Gastroesophageal sphincter (tissue), 4 donors: Measurements from ENCODE around the gene POLN. TPM values are rescaled to one million over a fixed set of nuclear protein-coding genes. Genes with fewer than 3 reads are reported as not detected.
A peak's percentile ranks its signal among the peaks of the same experiment; 100 is the strongest.

Experiments
- ATAC-seq: fragments of 150-250 bp; one replicate; pipeline ENCODE4 v1.9.1; 2016; ENCODE audit warnings: mild to moderate bottlenecking, moderate library complexity
- H3K27ac ChIP-seq, 4 donors: fragments of 200-600 bp; sonication (generic) in 3 of 4; 1 replicate in 3 of 4; 2 replicates in 1 of 4; pipeline ENCODE4 v1.5.1; 2016 to 2019
- H3K27me3 ChIP-seq: fragments of 200-600 bp; sonication (generic); one replicate; pipeline ENCODE4 v1.5.1; 2019
- H3K36me3 ChIP-seq, 2 donors: fragments of 200-600 bp; sonication (generic); one replicate each; pipeline ENCODE4 v1.5.1; 2019; ENCODE audit warnings: control low read depth in 1 of 2
- H3K4me1 ChIP-seq, 3 donors: fragments of 200-600 bp; sonication (generic); 1 replicate in 2 of 3; 2 replicates in 1 of 3; pipeline ENCODE4 v1.5.1; 2016 to 2019; ENCODE audit warnings: control low read depth in 2 of 3
- H3K4me3 ChIP-seq, 2 donors: fragments of 200-600 bp; sonication (generic); one replicate each; pipeline ENCODE4 v1.5.1; 2019; ENCODE audit warnings: mild to moderate bottlenecking in 1 of 2, moderate library complexity in 1 of 2
- H3K9me3 ChIP-seq, 3 donors: fragments of 200-600 bp; sonication (generic); one replicate each; pipeline ENCODE4 v1.5.1; 2017 to 2019; ENCODE audit warnings: control low read depth in 2 of 3
- EP300 ChIP-seq: sonication (generic); formaldehyde crosslinking; IDR thresholded peaks from one replicate; pipeline ENCODE4 v1.6.1; 2017; ENCODE audit warnings: antibody characterized with exemption, mild to moderate bottlenecking
- POLR2A ChIP-seq, 2 donors: fragments of 450-650 bp; IDR thresholded peaks; one replicate each; pipeline ENCODE4 v1.6.1; 2017; ENCODE audit warnings: antibody characterized with exemption in 2 of 2, mild to moderate bottlenecking in 2 of 2, moderate library complexity in 1 of 2
- POLR2AphosphoS5 ChIP-seq: sonication (generic); formaldehyde crosslinking; IDR thresholded peaks from one replicate; pipeline ENCODE4 v1.6.1; 2017; ENCODE audit warnings: antibody characterized with exemption
- WGBS, 2 donors: methylation state at CpG; one replicate each; pipeline ENCODE4 v1.1.5; 2018; ENCODE audit warnings: low coverage in 1 of 2; 5-methylcytosine and 5-hydroxymethylcytosine counted together
- total RNA-seq, 4 donors: library from RNA; depleted of rRNA; stranded (reverse); fragments of >200 nt; gene quantifications; one replicate each; pipeline ENCODE4 v1.1.0, GENCODE V29; 2016
- TF ChIP-seq, protein P1 (sequence below), 4 experiments: fragments of 200-600 bp in 2 of 4; fragments of 450-650 bp in 2 of 4; sonication (generic) in 1 of 4; IDR thresholded peaks; one replicate each; pipeline ENCODE4 v1.5.1; 2017 to 2019; ENCODE audit warnings: antibody characterized with exemption in 4 of 4, mild to moderate bottlenecking in 2 of 4, moderate library complexity in 2 of 4

POLN gene
- 1 to 10 TPM; 1.5 to 4.6 (median 2.6) TPM for total RNA-seq

DNA sequence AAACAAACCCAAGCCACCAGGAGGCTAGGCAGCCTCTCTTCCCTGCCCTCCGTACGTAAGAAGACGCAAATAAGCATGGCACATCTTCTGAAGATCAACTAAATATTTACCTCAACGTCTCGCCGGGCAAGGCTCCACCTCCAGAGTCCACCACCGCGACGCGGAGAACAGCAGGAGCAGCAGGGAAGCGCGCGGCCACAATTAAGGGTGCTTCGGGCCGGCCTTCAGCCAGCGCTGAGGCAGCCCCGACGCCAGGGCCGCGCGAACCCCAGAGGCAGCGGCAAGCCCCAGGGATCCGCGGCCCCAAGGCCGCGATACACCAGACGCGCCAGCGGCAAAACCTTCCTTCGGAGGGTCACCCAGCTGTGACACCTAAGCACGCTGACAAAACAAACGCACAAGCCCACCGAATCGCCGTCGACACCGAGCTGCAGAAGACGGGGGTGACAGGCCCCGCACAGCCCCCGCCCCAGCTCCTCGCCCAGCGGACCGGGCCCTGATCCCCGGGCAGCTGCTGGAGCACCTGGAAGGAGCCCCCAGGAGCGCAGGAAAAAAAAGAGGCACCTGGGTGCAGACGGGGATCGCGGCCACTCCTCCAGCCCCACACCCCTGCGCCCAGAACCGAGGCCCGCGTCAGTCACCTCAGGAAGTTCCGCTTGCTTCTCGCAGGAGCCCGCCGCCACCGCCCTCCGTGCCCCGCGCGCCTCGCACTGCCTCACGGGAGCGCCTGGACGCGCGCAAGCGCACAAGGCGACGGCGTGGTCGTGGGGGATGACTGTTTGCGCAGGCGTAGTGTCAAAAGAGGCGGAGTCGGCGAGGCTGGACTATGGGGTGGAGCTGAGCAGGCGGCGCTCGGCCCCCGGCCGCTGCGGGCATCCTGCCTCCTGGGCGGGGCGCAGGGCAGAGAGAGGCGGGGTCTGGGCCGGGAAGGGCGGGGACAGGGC, at the start of gene POLN, which contains the start of gene HAUS3:
Gene POLN, minus strand, starts transcription at position 712 of the 944 bp plus-strand sequence. CDS start 12,890 bp downstream, outside the sequence.
Gene HAUS3, minus strand, starts transcription at position 712 of the 944 bp plus-strand sequence. CDS start 1,175 bp downstream, outside the sequence.
- TF ChIP-seq EP300 (no peak), POLR2A (IDR thresholded peaks at IDR 0.05) (peak; percentile 66 to 69), POLR2AphosphoS5 (peak; percentile 88)
- TF ChIP-seq, protein P1, sequence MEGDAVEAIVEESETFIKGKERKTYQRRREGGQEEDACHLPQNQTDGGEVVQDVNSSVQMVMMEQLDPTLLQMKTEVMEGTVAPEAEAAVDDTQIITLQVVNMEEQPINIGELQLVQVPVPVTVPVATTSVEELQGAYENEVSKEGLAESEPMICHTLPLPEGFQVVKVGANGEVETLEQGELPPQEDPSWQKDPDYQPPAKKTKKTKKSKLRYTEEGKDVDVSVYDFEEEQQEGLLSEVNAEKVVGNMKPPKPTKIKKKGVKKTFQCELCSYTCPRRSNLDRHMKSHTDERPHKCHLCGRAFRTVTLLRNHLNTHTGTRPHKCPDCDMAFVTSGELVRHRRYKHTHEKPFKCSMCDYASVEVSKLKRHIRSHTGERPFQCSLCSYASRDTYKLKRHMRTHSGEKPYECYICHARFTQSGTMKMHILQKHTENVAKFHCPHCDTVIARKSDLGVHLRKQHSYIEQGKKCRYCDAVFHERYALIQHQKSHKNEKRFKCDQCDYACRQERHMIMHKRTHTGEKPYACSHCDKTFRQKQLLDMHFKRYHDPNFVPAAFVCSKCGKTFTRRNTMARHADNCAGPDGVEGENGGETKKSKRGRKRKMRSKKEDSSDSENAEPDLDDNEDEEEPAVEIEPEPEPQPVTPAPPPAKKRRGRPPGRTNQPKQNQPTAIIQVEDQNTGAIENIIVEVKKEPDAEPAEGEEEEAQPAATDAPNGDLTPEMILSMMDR (IDR thresholded peaks at IDR 0.05) = peak in 1 of 4 experiments; percentile 14
- Histone ChIP-seq H3K4me3 (peak within 1 kb of the TSS; percentile 70 to 72), H3K27me3 (no peaks in the 10 kb centered on the region), H3K4me1 (peaks cover 9 to 85% (median 10%) of the 10 kb centered on the region in 3 donors), H3K9me3 (no peaks in the 10 kb centered on the region), H3K27ac (peak within 1 kb of the TSS; percentile 30 to 88 (median 72)), H3K36me3 (peaks cover 0 to 21% of the 10 kb centered on the region in 2 donors)
- 0% methylated on average over 3 to 5 of the region's 88 CpGs for WGBS, 2 donors
- ATAC-seq = peak; percentile 98

DNA sequence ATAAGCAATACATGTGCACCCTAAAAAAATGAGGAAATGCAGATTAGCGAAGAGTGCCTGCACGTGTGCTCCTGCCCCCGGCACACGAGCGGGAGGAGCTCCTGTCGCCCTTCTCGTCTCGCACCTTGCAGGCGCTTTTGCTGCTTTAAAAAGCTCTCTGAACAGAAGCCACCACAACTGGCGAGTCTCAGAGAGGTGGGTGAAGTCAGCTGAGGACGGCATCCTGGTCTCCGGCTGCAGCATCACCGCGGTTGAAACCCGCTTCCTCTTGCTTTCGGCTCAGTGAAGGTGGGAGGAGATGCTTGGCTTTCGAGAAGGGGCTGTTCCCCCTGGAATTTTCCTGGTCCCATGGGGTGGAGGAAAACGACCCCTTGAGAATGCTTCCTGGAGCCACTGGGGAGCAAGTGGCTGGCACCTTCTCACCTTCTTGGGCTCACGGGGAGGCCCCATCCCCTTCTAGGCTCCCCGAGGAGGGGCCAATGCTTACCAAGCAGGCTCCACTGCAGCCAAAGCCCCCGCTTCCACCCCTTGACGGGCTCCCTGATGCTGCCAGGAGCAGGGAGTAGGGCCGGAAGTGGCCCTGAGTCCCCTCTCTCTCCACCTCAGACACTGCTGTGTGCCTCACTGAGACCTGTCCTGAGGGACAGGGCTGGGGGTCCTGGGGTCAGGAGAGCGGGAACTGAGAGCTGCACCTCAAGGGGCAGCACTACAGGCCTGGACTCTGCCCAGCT, 49.2 kb upstream of the POLN start:
- Histone ChIP-seq H3K9me3 (no peaks in the 10 kb centered on the region), H3K27ac (no peak overlapping the region), H3K27me3 (no peaks in the 10 kb centered on the region), H3K4me3 (no peak overlapping the region), H3K4me1 (peaks cover 0 to 10% (median 3%) of the 10 kb centered on the region in 3 donors), H3K36me3 (no peaks in the 10 kb centered on the region)
- TF ChIP-seq EP300 (no peak), POLR2AphosphoS5 (no peak), POLR2A (IDR thresholded peaks at IDR 0.05) (no peak)
- TF ChIP-seq, protein P1 (IDR thresholded peaks at IDR 0.05) = no peak
- no peak for ATAC-seq
- WGBS, 2 donors = 85 to 90% methylated on average over 6 to 14 of the region's 24 CpGs

DNA sequence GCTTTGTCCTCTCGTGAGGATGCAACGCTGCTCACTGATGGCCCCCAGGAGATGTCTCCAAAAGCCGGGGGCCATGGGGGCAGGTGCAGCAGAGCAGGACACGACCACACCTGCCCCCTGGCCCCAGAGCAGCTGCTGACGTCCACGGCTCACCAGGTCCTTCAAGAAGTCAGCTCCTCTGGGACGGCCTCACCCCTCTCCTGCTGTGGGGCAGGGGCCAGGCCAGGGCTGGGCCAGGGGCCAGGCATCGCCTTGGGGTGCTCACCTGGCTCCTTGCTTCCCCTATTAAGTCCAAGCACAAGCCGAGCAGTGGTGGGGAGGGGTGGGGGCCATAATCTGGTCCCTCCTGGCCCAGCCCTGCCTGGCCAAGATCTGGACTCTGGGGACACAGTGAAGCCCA, 48.6 kb upstream of the POLN start:
- H3K4me3 ChIP-seq = no peak overlapping the region
- H3K27ac ChIP-seq = no peak overlapping the region
- H3K27me3 ChIP-seq = no peaks in the 10 kb centered on the region
- no peak for ATAC-seq
- no peaks in the 10 kb centered on the region for H3K9me3 ChIP-seq
- WGBS, 2 donors = no CpG with 5 or more reads among the region's 9 CpGs
- peaks cover 0 to 10% (median 3%) of the 10 kb centered on the region in 3 donors for H3K4me1 ChIP-seq
- no peaks in the 10 kb centered on the region for H3K36me3 ChIP-seq
- TF ChIP-seq EP300 = no peak
- TF ChIP-seq POLR2AphosphoS5 = no peak
- TF ChIP-seq, protein P1 (IDR thresholded peaks at IDR 0.05) = no peak
- TF ChIP-seq POLR2A (IDR thresholded peaks at IDR 0.05) = no peak

DNA sequence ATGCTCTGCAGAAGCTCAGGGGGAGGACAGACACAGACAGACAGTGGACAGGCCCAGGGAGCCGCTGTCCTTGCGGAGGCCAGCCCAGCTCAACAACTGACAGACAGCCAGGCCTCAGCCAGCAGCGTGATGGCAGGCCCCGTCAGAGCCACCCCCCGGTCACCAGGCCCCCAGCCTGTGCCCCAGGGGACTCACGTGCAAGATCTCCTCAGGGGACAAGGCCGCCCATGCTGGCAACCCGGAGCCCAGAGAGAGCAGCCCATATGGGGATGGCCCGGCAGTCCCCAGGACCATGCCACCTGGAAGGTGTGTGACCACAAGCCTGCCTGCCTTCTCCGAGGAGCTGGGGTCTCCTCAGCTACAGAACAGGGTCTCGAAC, 48.0 kb upstream of the POLN start:
- no peak for TF ChIP-seq EP300
- TF ChIP-seq POLR2A (IDR thresholded peaks at IDR 0.05) = no peak
- TF ChIP-seq POLR2AphosphoS5 = no peak
- TF ChIP-seq, protein P1 (IDR thresholded peaks at IDR 0.05) = no peak
- Histone ChIP-seq H3K36me3 (no peaks in the 10 kb centered on the region), H3K27ac (no peak overlapping the region), H3K4me3 (no peak overlapping the region), H3K27me3 (no peaks in the 10 kb centered on the region), H3K9me3 (no peaks in the 10 kb centered on the region), H3K4me1 (peaks cover 0 to 10% (median 3%) of the 10 kb centered on the region in 3 donors)
- ATAC-seq = no peak
- no CpG with 5 or more reads among the region's 11 CpGs for WGBS, 2 donors
